HCEC 1CT (cell line): Measurements from ENCODE around the gene UMOD.

ENCODE experiments used
- DNase-seq: peaks from one replicate; pipeline ENCODE4 v3.0.0-alpha.2; 2017

The UMOD gene

DNA sequence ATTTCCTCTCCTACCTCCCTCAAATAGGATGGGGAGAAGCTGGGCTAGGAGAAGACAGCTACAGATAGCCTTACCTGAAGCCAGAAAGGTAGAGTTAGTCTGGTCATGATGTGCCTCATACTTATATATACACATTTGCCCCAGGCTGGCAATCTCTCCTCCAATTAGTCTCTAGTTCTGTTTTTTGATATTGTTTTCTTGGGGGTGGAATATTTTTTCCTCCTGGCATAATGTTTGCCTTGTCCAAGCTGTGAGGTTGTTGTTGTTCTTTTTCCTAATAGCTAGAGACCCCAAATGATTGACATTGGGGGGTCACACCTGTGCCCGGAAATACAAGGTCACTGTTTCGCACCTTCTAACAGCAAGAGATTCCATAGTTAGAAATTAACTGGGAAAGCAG, at the start of gene UMOD:
Gene UMOD, minus strand, starts transcription at position 101 of the 400 bp plus-strand sequence. CDS start 1,978 bp downstream, outside the sequence.
- DNase-seq: no peak

DNA sequence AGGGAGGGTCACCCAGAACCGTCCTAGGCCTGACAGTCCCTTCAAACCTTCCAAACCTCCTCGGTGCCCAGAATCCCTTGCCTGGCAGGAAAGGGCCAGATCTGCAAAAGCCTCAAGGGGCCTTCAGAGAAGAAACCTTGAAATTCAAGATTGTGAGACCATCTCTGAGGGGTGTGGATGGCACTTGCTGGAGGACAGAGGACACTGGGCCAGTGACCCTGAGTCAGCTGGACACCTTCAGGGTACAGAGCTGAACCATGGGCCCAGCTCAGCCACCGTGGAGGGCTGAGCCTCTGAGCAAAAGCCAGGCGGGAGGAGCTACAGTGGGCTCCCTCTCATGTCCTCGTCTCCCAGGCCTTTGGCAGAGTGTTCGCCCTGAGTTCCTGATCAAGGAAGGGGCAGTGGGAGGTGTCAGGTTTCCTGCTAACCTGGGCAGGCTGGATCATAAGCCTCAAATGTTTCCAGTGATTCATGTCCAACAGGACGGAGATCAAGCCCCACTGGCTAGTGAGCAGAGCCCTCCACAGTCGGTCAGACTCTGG, 49.0 kb upstream of the UMOD start:
- DNase-seq: no peak

DNA sequence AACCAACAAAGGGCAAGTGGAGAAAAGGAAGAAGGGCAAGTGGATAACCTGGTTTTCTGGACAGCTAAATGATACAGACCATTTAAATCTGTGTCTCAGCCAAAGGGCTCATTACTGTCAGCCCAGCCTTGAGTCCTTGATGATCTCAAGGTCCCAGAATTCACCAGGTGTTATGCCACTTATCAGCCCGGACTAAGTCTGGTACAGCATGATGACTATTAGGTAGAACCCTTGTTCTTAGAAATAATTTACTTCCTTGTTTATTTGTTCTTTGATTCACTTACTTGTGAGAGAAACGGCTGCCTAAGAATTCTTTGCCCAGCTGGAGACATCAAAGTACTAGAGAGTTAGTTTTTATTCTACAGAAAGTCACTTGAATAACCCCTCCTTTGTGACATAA, 48.6 kb upstream of the UMOD start:
- DNase-seq: no peak

DNA sequence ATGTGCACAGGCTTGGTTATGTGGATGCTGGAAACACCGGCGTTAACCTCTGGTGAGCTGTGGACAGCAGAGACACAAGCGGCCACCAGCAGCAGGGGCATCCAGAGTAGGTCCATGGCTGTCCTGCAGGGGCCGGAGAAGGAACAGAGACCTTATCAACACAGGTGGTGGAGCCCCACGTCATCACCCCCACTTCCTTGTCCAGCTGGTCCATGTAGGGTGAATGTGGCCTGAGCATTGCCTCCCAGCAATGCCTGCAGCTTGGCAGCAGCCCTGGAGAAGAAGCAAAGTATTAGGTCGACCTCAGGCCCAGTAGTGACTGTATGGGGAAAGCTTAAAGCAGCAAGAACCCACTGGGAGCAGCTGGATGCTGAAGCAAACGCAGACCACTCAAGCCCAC, 46.7 kb upstream of the UMOD start:
- no peak for DNase-seq

DNA sequence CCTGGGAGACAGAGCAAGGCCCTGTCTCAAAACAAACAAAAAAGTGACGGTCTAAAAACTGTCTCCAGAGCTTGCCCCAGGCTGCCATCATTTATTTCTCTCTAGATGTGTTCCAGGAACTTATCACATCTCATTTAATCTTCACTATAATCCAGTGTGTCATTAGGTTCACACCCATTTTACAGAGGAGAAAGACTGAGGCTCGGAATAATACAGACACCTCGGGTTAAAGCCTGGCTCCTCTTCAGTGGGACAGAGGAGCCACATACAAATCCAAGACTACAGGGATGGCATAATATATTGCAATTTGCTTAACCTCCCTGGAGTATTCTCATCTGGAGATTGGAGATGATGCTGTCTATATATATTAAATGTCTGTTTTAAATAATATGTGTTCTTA, 46.1 kb upstream of the UMOD start:
- no peak for DNase-seq

DNA sequence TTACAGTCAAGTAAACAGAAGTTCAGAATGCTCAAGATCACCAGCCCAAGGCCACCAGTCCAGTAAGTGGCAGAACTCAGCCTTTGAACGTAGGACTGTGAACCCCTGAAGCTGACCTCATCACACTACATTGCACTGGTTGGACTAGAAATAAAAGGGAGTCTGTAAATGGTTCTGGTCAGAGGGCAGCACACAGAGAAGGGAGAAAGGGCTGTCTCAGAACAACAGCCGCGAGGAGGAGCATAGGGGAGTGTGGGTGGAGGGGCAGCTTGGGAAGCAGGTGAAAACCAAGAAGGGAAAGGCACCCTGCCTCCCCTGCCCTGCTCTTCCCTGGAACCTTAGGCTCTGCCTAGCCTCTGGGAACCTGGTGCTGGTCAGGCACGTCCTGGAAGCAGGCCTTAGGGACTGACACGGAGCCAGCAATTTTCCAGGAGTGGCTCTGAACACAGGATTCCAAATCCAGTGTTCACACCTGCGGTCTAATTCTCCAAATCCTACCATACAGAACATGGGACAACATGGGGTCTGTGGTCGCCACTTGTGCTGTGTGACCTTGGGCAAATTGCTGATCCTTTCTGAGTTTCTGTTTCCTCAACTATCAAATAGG, 45.1 kb upstream of the UMOD start:
- no peak for DNase-seq

DNA sequence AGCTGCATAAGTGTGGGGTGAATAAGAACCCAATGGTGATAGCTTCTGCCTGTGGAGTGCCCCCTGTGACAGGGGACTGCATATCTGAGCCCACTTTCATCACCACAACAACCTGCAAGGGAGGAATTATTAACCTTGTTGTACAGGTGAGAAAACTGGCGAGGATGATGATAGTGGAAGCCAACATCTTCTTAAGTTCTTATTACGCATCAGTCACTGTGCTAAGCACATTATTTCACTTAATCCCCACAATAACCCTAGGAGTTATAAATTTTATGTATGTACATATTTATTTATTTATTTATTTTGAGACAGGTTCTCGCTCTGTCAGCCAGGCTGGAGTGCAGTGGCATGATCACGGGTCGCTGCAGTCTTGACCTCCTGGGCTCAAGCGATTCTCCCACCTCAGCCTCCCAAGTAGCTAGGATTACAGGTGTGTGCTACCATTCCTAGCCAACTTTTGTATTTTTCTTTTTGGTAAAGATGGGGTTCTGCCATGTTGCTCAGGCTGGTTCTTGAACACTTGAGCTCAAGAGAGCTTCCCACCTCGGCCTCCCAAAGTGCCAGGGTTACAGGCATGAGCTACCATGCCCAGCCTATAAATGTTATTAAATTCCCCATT, 44.4 kb upstream of the UMOD start:
- no peak for DNase-seq

DNA sequence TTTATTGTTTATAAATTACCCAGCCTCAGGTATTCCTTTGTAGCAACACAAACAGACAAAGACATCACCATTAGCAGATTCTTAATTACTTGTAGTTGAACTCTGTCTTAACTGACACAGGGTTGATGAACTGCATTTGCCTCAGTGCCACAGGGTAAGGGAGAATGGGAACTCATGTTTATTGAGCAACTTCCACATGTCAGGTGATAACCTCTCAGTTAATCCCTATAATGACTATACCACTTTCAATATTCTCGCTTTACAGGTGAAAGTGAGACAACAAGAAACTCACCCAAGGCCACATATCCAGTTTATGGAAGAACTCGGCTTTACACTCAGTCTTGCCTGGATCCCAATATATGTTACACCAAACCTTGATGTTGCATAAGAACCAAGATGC, 43.4 kb upstream of the UMOD start:
- DNase-seq: no peak

DNA sequence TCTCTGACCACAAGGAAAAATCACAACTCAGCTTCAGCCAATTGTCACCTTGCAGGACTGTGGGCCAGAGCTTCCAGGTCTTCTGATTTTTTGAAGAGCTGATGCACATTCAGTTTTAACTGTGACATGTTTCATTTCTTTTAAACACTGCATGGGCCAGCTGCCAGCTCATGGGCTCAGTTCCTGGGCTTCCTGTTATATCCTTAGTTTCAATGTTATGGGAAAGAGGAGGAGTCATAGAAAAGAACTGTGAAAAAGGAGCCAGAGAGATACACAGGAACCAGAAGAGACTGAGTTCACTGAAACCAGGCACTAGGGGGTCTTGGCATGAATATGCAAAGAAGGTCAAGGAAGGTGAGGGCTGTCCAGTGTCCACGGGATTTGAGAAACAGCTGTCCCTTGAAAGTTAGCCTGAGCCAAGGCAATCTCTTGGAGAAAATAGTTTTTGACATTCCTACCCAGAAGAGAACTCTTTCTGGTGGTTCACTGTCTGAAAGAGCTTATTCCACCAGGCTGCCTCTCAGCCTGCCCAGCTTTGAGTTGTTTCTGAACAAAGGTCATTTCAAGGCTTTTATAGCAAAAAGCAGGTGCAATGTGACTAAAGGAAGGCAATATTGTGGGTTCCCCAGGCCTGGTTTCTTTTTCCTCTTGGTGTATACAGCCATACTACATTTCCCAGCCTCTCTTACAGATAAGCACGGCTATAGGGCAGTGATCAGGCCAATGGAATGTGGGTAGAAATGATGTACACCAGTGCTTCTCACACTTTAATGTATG, 41.5 kb upstream of the UMOD start:
- no peak for DNase-seq

DNA sequence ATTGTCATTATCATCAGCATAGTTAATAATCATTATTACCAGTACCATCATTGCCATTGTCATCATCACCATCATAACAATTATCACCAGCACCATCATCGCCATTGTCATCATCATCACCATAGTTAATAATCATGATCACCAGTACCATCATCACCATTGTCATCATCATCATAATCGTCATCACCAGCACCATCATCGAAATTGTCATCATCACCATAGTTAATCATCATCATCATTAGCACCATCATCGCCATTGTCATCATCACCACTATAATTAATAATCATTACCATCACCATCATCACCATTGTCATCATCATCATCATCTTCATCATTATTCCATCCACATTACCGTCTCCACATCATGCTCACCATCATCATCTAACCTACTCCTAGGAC, 38.5 kb upstream of the UMOD start:
- no peak for DNase-seq

DNA sequence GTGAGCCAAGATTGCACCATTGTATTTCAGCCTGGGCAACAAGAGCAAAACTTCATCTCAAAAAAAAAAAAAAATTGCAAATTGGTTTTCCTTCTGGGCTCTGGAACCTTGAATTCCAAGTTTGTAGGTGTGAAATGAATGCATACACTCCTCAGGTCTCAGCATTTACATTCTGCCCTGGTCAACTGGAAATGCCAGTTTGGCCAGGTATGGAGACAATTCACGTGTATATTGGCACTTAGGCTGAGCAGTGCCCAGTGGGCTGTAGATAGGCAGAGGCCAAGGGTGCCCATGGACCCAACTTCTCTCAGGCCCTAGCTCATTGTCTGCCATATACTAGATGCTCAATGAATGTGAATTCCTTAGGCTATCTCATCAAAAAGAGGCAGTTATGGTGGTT, 36.3 kb upstream of the UMOD start:
- DNase-seq: no peak

DNA sequence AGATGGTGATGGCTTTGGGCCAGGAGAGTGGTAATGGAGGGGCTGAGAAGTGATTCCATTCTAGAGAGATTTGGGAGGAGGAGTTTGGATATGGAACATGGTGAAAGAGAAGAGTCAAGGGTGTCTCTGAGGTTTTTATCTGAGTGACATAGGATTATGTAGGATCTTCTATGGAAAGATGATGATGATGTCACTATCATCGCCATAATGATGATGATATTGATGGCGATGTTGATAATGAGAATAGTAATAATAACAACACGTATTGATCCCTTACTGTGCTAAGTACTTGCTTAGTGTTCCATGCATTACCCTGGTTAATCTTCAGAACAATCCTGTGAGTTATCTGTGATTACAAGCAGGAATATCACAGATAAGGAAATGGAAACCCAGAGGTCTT, 35.5 kb upstream of the UMOD start:
- DNase-seq: no peak

DNA sequence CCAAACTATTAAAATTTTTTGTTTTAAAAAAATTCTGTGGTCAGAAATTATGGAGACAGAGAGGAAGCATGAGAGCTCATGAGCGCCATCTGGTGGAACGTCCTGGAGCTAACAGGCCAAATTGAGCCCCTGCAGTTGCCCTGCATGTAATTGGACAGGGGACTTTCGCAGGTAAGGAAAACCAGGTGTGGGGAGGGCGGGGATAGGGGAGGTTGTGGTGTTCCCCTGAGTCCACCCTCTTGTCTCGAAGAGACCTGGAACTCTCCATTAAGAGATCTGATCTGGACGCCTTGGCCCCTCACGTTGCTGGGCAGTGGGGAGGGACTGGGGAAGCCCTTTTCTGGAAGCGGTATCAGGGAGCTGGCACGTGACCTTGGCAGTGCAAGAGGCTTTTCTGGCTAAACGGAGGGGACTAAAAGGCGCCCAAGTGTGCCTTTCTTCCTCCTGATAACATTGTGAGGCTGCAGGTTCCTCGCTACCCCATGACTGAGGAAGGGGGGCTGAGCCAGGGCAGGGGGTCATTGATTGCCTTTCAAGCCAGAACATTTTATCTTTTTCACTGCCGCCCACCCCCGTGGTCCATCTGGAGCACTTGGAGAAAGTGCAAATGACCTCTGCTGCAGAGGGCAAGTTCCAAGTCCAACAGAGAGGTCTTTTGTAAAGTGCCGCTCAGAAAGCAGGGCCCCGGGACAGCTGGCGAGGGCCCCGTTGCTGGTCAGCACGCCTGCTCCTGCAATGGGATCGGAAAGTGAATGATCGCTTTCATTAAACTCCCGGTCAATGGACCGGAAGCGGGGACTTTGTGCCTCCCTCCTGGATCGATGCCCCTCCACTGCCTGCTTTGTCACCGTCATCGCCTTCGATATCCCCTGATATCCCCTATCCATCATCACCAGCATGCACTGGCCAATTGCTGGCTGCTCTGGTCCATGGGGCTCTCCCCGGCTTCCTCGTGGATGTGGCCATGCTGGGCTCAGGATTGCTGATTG, 33.6 kb upstream of the UMOD start:
- peak; percentile 11 for DNase-seq

DNA sequence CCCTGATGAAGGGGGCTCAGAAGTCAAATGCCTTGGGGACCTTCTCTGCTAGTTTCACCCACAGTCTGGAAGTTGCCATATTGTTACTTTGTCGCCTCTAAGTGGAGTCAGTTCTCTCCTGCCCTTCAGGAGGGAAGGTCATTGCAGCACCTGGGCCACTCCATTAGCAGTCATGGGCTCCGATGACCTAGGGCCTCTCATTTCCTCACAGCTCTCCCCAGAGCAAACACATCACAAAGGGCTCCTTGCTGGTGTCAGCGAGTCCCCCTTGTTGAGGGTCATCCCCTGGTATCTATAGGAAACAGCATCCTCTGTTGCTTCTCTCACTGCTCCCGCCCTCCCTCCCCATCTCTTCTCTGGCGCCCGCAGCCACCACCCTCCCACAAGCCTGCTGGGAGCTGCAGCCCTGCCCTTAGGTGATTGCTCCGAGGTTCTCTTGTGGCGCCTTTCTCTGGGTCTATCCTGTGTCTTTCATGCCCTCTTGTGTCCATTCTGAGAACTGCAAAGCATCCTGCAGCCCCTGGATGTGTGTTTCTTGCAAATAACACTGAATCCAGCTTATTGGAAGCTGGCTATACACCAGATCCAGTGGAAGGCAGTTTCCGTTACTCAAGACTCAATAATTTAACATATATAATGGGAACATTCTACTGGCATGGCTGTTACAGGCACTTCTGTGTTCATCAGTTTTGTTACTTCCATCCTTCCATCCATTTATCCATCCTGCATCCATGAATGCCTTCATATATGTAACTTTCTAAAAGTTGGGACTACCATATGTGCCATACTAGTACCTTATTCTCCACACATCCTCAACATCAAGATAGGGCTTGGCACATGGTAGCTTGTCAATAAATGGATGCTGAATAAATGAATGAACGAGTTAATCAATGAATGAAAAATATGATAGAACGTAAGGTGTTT, 30.9 kb upstream of the UMOD start:
- DNase-seq: peak; percentile 43

DNA sequence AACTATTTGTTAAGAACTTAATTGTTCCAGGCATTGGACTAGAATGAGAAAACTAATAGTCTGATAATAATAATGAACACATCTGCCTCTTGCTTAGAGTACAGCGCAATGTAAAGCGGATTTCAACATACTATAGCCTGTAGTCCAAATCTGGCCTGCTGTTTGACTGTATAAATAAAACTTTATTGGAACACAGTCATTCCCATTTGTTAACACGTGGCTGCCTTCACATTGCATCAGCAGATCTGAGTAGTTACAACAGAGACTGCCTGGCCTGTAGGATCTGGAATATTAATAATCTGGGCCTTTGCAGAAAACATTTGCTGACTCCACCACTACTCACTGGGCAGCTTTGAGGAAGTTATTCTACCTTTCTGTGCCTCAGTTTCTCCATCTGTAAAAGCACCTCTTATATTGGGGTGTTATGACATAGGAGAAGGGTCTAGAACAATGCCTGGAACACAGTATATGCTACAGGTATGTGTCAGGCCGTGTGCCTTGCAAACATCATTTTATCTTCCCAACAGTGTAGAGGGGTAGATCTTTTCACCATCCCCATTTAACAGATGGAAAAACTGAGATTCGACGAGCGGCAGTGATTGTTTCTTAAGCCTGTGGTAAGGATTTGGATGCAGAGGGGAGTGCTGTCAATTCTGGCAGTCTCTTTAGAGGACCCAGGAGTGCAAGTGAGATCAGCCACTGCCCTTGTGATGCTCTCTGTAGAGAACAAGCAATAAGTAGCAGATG, 29.9 kb upstream of the UMOD start:
- no peak for DNase-seq

DNA sequence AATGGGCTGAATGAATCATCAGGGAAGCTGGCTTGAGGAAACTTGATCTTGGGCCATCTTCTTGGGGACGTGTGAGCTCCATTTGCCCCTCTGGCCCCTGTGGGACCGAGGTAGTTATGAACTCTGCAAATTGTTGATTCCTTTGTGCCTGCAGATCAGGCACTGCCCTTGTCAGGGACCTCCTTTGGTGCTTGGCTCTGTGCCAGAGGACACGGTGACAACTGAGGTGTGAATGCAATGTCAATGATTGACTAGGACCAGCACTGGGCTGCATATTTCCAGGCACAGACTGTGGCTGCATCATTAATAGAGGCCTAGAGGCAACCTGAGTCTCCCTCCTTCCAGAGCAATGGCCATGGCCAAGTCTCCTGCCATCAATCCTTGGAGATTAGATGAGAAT, 28.3 kb upstream of the UMOD start:
- no peak for DNase-seq

DNA sequence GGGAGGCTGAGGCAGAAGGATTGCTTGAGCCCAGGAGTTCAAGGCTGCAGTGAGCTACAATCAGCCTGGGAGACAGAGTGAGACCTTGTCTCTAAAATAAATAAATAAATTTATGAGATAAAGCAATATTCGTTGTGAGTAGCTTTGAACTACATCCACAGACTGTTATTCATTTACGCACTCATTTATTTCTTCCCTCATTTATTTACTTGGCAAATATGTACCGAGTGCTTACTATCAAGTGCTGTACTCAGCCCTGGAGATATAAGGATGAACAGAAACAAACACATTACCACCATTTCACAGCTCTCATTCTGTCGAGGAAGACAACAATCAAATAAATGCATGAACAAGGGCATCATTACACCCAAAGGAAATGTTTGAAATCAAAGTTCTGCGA, 24.7 kb upstream of the UMOD start:
- no peak for DNase-seq

DNA sequence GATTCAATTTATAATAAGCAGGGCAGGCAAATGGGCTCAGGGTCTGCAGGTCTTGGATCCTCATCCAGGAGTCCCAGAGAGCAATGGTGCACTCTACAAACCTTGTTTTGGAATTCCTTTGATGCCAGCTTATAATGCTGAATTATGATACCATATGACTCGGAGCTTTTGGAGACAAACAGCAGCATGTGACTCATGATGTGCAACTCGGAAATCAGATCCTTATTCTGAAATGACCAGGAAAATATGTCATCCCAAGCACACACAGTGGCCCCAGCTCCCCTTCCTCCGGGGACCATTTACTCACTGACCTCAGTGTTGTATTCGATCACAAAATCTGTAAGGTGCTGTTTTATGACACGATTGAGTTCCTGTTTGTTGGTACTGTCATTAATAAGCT, 20.2 kb upstream of the UMOD start:
- no peak for DNase-seq

DNA sequence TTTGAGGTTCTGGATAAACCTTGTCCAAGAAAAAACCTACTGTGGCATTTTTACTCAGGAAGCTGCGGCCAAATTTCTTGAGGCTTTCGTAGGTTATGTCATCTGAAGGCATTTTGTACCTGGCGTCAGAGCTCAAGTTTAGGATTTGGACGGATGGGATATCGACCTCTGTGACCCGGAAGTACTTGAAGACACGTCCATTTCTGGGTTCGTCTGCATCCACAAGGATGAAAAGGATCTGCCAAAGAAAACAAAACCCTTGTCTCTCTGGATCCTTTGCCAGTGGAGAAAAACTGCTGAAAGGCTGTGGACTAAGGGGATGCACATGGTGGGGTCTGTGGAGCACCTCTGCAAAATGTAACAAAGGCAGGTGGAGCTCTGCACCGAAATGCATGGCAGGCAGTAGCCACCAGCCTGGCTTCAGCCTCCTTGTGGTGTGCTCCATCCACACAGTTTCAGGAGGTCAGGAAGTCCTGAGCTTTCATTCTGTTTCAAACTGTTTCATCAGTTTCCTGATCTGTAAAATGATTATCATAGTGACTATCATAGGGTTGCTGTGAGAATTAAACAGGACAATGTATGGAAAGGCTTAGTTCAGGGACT, 17.0 kb upstream of the UMOD start:
- no peak for DNase-seq

DNA sequence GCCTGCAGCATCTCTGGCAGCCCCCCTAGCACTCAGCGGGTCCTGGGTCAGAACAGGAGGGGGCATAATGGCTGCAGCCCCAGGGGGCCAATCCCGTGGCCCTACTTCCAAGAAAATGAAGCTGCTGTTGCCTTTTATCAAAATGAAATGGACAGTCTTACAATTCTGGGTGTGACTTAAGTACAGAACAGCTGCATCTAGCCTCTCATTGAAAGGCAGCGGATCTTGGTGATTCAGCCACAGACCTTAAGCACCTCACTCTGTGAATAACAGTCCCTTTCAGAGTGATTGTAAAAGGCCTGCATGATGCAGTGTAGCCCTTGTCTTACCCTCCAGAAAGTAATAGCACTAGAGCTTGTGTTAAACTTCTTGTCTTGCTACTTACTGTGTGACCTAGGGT, 11.5 kb upstream of the UMOD start:
- DNase-seq: no peak

DNA sequence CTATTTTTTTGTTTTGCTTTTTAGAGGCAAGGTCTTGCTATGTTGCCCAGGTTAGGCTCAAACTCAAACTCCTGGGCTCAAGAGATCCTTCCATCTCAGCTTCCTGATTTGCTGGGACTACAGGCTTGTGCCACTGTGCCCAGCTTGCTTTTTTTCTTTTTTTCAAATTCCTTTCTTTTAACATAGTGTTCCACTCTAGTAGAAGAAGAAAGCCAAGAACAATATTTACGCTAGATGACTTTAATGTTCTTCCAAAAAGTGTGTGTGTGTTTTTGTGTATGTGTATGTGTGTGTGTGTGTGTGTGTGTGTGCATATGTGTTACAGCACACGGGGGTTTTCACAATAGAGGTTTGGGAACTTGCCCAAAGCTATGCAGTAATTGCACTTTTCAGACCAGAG, 10.7 kb upstream of the UMOD start:
- DNase-seq: no peak
